HG02571 (cell line): ENCODE measurements around the gene DPYD.

ENCODE experiments used
- ATAC-seq: cut with Tn5 transposase; IDR thresholded peaks from one replicate; pipeline ENCODE4 v1.9.1; 2021; ENCODE audit warnings: mild to moderate bottlenecking, moderate library complexity; ENCODE audit not compliant: unreplicated experiment

The DPYD gene

GRCh38 chr1:97726386-97726785 is 194.4 kb downstream of the DPYD start:
- no peak for ATAC-seq

GRCh38 chr1:97721221-97721620 is 199.6 kb downstream of the DPYD start:
- ATAC-seq, result no peak

- no peak for ATAC-seq
These were observed 207.9 kb downstream of the DPYD start for GRCh38 chr1:97712980-97713379.

GRCh38 chr1:97711858-97712257 is 209.0 kb downstream of the DPYD start:
- ATAC-seq, result no peak

- ATAC-seq, result no peak
These were observed 227.2 kb downstream of the DPYD start for GRCh38 chr1:97693601-97694000.

- ATAC-seq, result no peak
These were observed 229.5 kb downstream of the DPYD start for GRCh38 chr1:97691325-97691724.

GRCh38 chr1:97685360-97685759 is 235.5 kb downstream of the DPYD start:
- no peak for ATAC-seq

- no peak for ATAC-seq
These were observed 239.9 kb downstream of the DPYD start for GRCh38 chr1:97680894-97681293.

- no peak for ATAC-seq
These were observed 240.4 kb downstream of the DPYD start for GRCh38 chr1:97680470-97680869.

- no peak for ATAC-seq
These were observed 243.1 kb downstream of the DPYD start for GRCh38 chr1:97677702-97678101.

GRCh38 chr1:97674517-97674916 is 246.3 kb downstream of the DPYD start:
- ATAC-seq, result no peak

GRCh38 chr1:97668945-97669344 is 251.9 kb downstream of the DPYD start:
- ATAC-seq, result no peak

GRCh38 chr1:97660431-97661105 is 260.3 kb downstream of the DPYD start:
- no peak for ATAC-seq

GRCh38 chr1:97654876-97655585 is 265.8 kb downstream of the DPYD start:
- no peak for ATAC-seq

GRCh38 chr1:97651250-97651649 is 269.6 kb downstream of the DPYD start:
- no peak for ATAC-seq

- ATAC-seq, result no peak
These were observed 271.2 kb downstream of the DPYD start for GRCh38 chr1:97649591-97649990.

GRCh38 chr1:97647776-97648175 is 273.1 kb downstream of the DPYD start:
- ATAC-seq, result no peak

GRCh38 chr1:97646071-97646470 is 274.8 kb downstream of the DPYD start:
- no peak for ATAC-seq

GRCh38 chr1:97640677-97641076 is 280.2 kb downstream of the DPYD start:
- ATAC-seq, result no peak

- ATAC-seq, result no peak
These were observed 283.9 kb downstream of the DPYD start for GRCh38 chr1:97636941-97637340.

- ATAC-seq, result no peak
These were observed 286.1 kb downstream of the DPYD start for GRCh38 chr1:97634758-97635157.

GRCh38 chr1:97632776-97633175 is 288.1 kb downstream of the DPYD start:
- ATAC-seq, result no peak

GRCh38 chr1:97632075-97632474 is 288.8 kb downstream of the DPYD start:
- ATAC-seq, result no peak
